WTC11 (cell line): ENCODE results near the gene LRFN2.

ENCODE experiments used
- CTCF ChIP-seq: fragments of 200-600 bp; IDR thresholded peaks from 2 replicates; pipeline ENCODE4 v1.8.0; 2022; ENCODE audit warnings: antibody characterized with exemption
- E2F4 ChIP-seq: sonication (generic); formaldehyde crosslinking; IDR thresholded peaks from 2 replicates; pipeline ENCODE4 v1.8.1; 2022; ENCODE audit warnings: low read depth, mild to moderate bottlenecking, moderate library complexity, missing genetic modification reagents, borderline replicate concordance
- JAZF1 ChIP-seq: fragments of 250-450 bp; sonication (Bioruptor Pico); IDR thresholded peaks from 2 replicates; pipeline ENCODE4 v1.9.0; 2021; ENCODE audit warnings: moderate library complexity, mild to moderate bottlenecking, inconsistent platforms

DNA sequence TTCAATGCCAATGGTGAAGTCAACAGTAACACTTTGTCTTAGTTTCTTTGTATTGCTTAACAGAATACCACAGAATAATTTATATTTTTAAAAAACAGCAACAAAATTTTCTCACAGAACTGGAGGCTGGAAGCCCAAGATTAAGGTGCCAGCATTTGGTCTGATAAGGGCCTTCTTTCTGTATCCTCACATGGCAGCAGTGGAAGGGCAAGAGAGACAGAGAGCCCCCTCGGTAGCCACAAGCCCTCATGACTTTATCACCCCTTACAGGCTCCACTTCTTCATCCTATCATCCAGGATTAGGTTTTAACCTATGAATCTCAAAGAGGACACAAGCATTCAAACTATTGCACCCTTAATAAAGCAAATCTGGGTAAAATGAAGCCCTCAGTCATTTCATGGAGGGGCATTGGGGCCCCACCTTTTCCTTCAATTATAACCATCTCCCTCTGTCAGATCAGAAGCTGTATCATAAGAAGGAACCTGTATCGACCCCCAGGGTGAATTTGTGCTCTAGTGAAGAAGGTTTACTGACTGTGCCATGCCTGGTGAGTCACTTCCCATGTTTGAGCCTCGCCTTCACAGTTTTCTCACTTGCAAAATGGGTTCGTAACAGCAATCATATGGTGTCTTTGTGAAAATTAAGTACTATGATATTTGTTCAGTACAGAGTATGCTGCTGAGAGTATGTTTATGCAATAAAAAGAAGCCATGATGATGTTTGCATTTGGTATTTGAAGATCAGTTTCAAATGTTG, 178.2 kb downstream of the LRFN2 start:
- TF ChIP-seq CTCF (no peak), JAZF1 (CRISPR knock-in tag) (no peak), E2F4 (CRISPR knock-in tag) (no peak)
